Measurements from ENCODE around the gene RUBCNL. TPM values are rescaled to one million over a fixed set of nuclear protein-coding genes. Genes with fewer than 3 reads are reported as not detected.

The RUBCNL gene
- total and polyA plus RNA-seq, 2 experiments from 2014 or later: 4.2 to 5.9 TPM

GRCh38 chr13:46296115-46296822 is 90.8 kb downstream of the RUBCNL start (continued):
- TF ChIP-seq ZNF462 (CRISPR knock-in tag; IDR thresholded peaks at IDR 0.05) (no peak), STAT1 (IDR thresholded peaks at IDR 0.05; ENCODE audit: unreplicated experiment) (no peak), CREB1 (CRISPR knock-in tag; IDR thresholded peaks at IDR 0.05; ENCODE audit: low read depth) (no peak), EZH2 (IDR thresholded peaks at IDR 0.05; ENCODE audit: low read depth, unreplicated experiment) (no peak)

GRCh38 chr13:46295491-46296114 is 91.4 kb downstream of the RUBCNL start:
- Histone ChIP-seq H4K20me1 (replicated peaks; ENCODE audit: insufficient read depth) (no peaks in the 10 kb centered on the region), H3K36me3 (ENCODE audit: insufficient read depth) (no peaks in the 10 kb centered on the region), H3K27ac (ENCODE audit: low read depth) (no peak overlapping the region), H3K4me1 (ENCODE audit: insufficient read depth) (0 out of 2 replicates have a peak, but pooled peaks cover 4% of the 10 kb centered on the region), H3F3A (replicated peaks; ENCODE audit: low read depth) (no peaks in the 10 kb centered on the region), H3K9me2 (ENCODE audit: insufficient read depth) (peaks cover 25% of the 10 kb centered on the region; the same call in 1 of the 2 replicates), H3K4me3 (no peak overlapping the region), H3K27me3 (ENCODE audit: insufficient read depth) (no peaks in the 10 kb centered on the region), H2AFZ (no peak overlapping the region), H3K79me2 (replicated peaks; ENCODE audit: insufficient read depth) (no peaks in the 10 kb centered on the region), H3K4me2 (no peak overlapping the region)
- H3K27ac Mint-ChIP-seq: peak overlapping the region; percentile 28; the same call in 1 of the 2 replicates
- H3K9me3 Mint-ChIP-seq: no peaks in the 10 kb centered on the region
- H3K4me1 Mint-ChIP-seq: peaks cover 6% of the 10 kb centered on the region
- ATAC-seq (no peak), DNase-seq (ENCODE audit: low spot score) (no peak)
- no peak overlapping the region for H3K4me3 Mint-ChIP-seq
- H3K36me3 Mint-ChIP-seq (ENCODE audit: low read depth): no peaks in the 10 kb centered on the region; the same call in 2 of the 3 replicates
- H3K27me3 Mint-ChIP-seq (ENCODE audit: insufficient read depth, low read depth, poor library complexity): peaks cover 3% of the 10 kb centered on the region
- TF ChIP-seq CTCF (conservative IDR thresholded peaks at IDR 0.05; ENCODE audit: low read depth in 2 of 2) (no peak), JUNB (IDR thresholded peaks at IDR 0.05; ENCODE audit: unreplicated experiment) (no peak), ZNF331 (CRISPR knock-in tag; IDR thresholded peaks at IDR 0.05; ENCODE audit: low read depth) (no peak), STAT1 (IDR thresholded peaks at IDR 0.05; ENCODE audit: unreplicated experiment) (no peak), EZH2phosphoT487 (IDR thresholded peaks at IDR 0.05; ENCODE audit: unreplicated experiment) (no peak)
